KMS-11 (cell line): Measurements from ENCODE around the gene SLC26A8.
"Not testable (repeated sequence)": the region's sequence is repeated elsewhere in the genome, so short reads cannot be mapped to it uniquely, and the experiment has no call there.

Experiments
- H2AFZ ChIP-seq: fragments of 200-600 bp; sonication (generic); 2 replicates; pipeline ENCODE4 v1.6.1; 2016; ENCODE audit warnings: antibody characterized with exemption, mixed run types, low read depth
- H3K27ac ChIP-seq: fragments of 200-600 bp; sonication (generic); 2 replicates; pipeline ENCODE4 v1.6.1; 2016; ENCODE audit warnings: mild to moderate bottlenecking, mixed run types
- H3K27me3 ChIP-seq: fragments of 200-600 bp; sonication (generic); 2 replicates; pipeline ENCODE4 v1.6.1; 2017; ENCODE audit warnings: mild to moderate bottlenecking, low read depth, mixed run types, moderate library complexity; ENCODE audit not compliant: insufficient read depth
- H3K36me3 ChIP-seq: fragments of 200-600 bp; sonication (generic); 2 replicates; pipeline ENCODE4 v1.6.1; 2017; ENCODE audit warnings: mild to moderate bottlenecking, mixed run types; ENCODE audit not compliant: insufficient read depth
- H3K4me1 ChIP-seq: fragments of 200-600 bp; sonication (generic); 2 replicates; pipeline ENCODE4 v1.6.1; 2016; ENCODE audit warnings: mild to moderate bottlenecking, low read depth, mixed run types; ENCODE audit not compliant: poor library complexity, severe bottlenecking
- H3K4me2 ChIP-seq: fragments of 200-600 bp; sonication (generic); 2 replicates; pipeline ENCODE4 v1.7.0; 2016; ENCODE audit warnings: mild to moderate bottlenecking, mixed run types
- H3K4me3 ChIP-seq: fragments of 200-600 bp; sonication (generic); IDR thresholded peaks from 2 replicates; pipeline ENCODE4 v1.6.1; 2017; ENCODE audit warnings: low read depth, low read length, mixed read lengths; ENCODE audit not compliant: insufficient read depth
- H3K79me2 ChIP-seq: fragments of 200-600 bp; sonication (generic); 2 replicates; pipeline ENCODE4 v1.6.1; 2016; ENCODE audit warnings: low read depth, mixed run types; ENCODE audit not compliant: insufficient read depth
- H3K9ac ChIP-seq: fragments of 200-600 bp; sonication (generic); 2 replicates; pipeline ENCODE4 v1.6.1; 2016; ENCODE audit warnings: mild to moderate bottlenecking, mixed run types
- H4K20me1 ChIP-seq: fragments of 200-600 bp; sonication (generic); 2 replicates; pipeline ENCODE4 v1.6.1; 2016; ENCODE audit warnings: mild to moderate bottlenecking, mixed run types; ENCODE audit not compliant: insufficient read depth
- TF ChIP-seq, protein P1 (sequence below): fragments of 200-600 bp; sonication (generic); conservative IDR thresholded peaks from 2 replicates; pipeline ENCODE4 v1.6.1; 2017; ENCODE audit warnings: low read depth, mild to moderate bottlenecking, antibody characterized with exemption, low read length, moderate library complexity, mixed read lengths

Gene SLC26A8

DNA sequence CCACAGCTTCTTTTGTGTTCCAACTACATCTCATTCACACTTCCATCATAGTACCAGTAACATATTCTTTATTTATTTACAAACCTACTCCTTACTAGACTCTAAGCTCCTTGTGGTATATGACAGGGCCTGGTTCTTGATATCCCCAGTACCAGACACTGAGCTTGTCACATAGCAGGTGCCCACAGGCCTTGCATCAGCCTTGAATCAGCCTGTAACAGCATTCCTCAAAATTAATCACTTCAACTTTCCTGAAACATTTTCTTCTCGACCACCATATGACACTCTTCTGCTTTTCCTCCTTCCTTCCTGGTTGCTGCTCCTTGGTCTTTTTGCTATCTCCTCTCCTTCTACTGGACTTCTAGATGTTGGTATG is 78.8 kb downstream of the SLC26A8 start:
- Histone ChIP-seq H3K36me3 (no peaks in the 10 kb centered on the region), H3K9ac (no peak overlapping the region), H2AFZ (no peak overlapping the region), H3K4me3 (no peak overlapping the region), H4K20me1 (no peaks in the 10 kb centered on the region), H3K79me2 (no peaks in the 10 kb centered on the region), H3K4me2 (no peak overlapping the region), H3K27me3 (no peaks in the 10 kb centered on the region), H3K4me1 (peaks cover 5% of the 10 kb centered on the region), H3K27ac (no peak overlapping the region)
- TF ChIP-seq, protein P1, sequence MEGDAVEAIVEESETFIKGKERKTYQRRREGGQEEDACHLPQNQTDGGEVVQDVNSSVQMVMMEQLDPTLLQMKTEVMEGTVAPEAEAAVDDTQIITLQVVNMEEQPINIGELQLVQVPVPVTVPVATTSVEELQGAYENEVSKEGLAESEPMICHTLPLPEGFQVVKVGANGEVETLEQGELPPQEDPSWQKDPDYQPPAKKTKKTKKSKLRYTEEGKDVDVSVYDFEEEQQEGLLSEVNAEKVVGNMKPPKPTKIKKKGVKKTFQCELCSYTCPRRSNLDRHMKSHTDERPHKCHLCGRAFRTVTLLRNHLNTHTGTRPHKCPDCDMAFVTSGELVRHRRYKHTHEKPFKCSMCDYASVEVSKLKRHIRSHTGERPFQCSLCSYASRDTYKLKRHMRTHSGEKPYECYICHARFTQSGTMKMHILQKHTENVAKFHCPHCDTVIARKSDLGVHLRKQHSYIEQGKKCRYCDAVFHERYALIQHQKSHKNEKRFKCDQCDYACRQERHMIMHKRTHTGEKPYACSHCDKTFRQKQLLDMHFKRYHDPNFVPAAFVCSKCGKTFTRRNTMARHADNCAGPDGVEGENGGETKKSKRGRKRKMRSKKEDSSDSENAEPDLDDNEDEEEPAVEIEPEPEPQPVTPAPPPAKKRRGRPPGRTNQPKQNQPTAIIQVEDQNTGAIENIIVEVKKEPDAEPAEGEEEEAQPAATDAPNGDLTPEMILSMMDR, result no peak

DNA sequence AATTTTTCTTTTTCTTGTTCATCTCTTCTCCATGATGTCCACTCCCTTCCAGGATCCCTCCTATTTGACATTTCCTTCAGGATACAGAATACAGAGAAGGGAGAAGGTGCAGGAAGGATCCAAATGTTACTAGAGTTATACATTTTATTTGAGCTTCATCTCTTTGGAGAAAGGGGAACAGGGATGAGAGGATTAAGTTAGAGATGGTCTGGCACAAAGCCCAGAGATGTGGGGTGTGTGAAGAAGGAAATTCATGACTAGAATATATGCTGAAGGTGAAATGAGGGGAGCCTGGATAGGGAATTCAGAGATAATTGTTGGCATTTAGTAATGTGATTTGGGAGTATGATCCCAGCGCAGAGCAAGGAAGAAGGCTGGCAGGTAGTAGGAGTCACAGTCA is 81.1 kb downstream of the SLC26A8 start:
- Histone ChIP-seq H3K4me2 (no peak overlapping the region), H2AFZ (no peak overlapping the region), H3K9ac (no peak overlapping the region), H3K27me3 (no peaks in the 10 kb centered on the region), H3K4me1 (peaks cover 5% of the 10 kb centered on the region), H3K36me3 (no peaks in the 10 kb centered on the region), H3K79me2 (no peaks in the 10 kb centered on the region), H3K4me3 (no peak overlapping the region), H4K20me1 (no peaks in the 10 kb centered on the region), H3K27ac (no peak overlapping the region)
- TF ChIP-seq, protein P1, result no peak

DNA sequence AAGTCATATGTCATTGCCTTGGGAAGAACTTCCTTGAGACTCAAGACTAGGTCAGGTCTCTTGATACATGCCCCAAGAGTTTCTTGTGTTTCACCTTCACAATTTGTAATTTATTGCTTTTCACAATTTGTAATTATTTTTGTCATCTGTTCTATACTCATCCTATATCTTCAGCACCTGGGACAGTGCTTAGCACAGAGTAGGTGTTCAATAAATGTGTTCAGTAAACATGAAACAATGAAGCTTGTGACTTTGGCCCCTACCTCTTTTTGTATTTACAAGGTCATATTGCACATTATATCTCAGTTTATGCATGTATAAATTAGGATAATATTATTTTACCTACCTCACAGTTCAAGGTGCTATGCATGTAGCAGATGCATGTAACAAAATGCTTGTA is 82.1 kb downstream of the SLC26A8 start:
- Histone ChIP-seq H3K27ac (no peak overlapping the region), H3K4me3 (no peak overlapping the region), H3K27me3 (no peaks in the 10 kb centered on the region), H3K9ac (no peak overlapping the region), H3K4me1 (no peaks in the 10 kb centered on the region), H2AFZ (no peak overlapping the region), H3K4me2 (no peak overlapping the region), H3K36me3 (no peaks in the 10 kb centered on the region), H3K79me2 (no peaks in the 10 kb centered on the region), H4K20me1 (no peaks in the 10 kb centered on the region)
- TF ChIP-seq, protein P1, result no peak

DNA sequence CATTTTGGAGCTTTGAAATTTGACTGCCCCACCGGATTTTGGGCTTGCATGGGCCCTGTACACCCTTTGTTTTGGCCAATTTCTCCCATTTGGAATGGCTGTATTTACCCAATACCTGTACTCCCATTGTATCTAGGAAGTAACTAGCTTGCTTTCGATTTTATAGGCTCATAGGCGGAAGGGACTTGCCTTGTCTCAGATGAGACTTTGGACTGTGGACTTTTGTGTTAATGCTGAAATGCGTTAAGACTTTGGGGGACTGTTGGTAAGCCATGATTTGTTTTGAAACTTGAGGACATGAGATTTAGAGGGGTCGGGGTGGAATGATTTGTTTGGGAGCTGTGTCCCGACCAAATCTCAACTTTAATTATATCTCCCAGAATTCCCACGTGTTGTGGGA is 83.3 kb downstream of the SLC26A8 start:
- not testable (repeated sequence) for H3K4me1 ChIP-seq, H3K4me3 ChIP-seq, H3K36me3 ChIP-seq, H3K27ac ChIP-seq, H4K20me1 ChIP-seq, H2AFZ ChIP-seq, H3K9ac ChIP-seq, H3K79me2 ChIP-seq, H3K27me3 ChIP-seq, H3K4me2 ChIP-seq

DNA sequence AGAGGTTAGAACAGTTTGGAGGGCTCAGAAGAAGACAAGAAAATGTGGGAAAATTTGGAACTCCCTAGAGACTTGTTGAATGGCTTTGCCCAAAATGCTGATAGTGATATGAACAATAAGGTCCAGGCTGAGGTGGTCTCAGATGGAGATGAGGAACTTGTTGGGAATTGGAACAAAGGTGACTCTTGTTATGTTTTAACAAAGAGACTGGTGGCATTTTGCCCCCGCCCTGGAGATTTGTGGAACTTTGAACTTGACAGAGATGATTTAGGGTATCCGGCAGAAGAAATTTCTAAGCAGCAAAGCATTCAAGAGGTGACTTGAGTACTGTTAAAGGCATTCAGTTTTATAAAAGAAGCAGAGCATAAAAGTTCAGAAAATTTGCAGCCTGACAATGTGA is 84.4 kb downstream of the SLC26A8 start:
- not testable (repeated sequence) for H3K4me1 ChIP-seq, H3K4me2 ChIP-seq, H3K36me3 ChIP-seq, H3K27me3 ChIP-seq, H2AFZ ChIP-seq, H3K27ac ChIP-seq, H4K20me1 ChIP-seq, H3K9ac ChIP-seq, H3K79me2 ChIP-seq, H3K4me3 ChIP-seq

DNA sequence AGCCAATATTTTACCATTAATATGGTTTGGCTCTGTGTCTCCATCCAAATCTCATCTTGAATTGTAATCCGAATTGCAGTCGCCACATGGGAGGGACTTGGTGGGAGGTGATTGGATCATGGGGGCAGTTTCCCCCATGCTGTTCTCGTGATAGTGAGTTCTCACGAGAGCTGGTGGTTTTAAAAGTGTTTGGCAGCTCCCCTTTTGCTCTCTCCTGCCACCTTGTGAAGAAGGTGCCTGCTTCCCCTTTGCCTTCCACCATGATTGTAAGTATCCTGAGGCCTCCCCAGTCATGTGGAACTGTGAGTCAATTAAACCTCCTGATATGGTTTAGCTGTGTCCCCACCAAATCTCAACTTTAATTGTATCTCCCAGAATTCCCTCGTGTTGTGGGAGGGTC is 85.2 kb downstream of the SLC26A8 start:
- H3K27me3 ChIP-seq, H3K9ac ChIP-seq, H3K27ac ChIP-seq, H3K4me2 ChIP-seq, H3K36me3 ChIP-seq, H4K20me1 ChIP-seq, H3K4me1 ChIP-seq, H3K4me3 ChIP-seq, H3K79me2 ChIP-seq, H2AFZ ChIP-seq: not testable (repeated sequence)
